ENCODE results near the gene MAP2K3. TPM values are rescaled to one million over a fixed set of nuclear protein-coding genes. Genes with fewer than 3 reads are reported as not detected.

Gene MAP2K3
- total RNA-seq, 4 donors from 2014 or later: 44.4 to 148 (median 59.6) TPM

DNA sequence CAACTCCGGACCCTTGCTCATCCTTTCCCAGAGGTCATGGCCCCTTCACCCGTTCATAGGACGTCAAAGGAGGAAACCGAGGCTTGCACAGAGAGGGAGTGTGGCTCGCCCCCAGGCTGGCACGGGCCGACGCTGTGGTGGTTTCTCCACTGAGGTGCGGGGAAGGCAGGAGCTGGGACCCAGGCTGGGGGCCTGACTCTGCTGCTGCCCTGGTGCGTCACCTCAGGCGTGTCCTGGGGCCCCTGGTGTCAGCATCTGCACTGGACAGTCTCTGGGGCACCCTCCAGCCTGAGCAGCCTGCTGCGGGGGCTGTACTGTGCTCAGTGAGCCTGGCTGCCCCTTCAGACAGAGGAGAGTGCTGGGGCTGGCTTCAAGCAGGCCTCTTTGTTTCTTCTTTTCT lies 7.4 kb downstream of the MAP2K3 start:
- Histone ChIP-seq H3K4me1 (peaks cover 32 to 47% (median 33%) of the 10 kb centered on the region in 4 donors), H3K27me3 (no peaks in the 10 kb centered on the region), H3K9me3 (no peaks in the 10 kb centered on the region), H3K27ac (no peak overlapping the region), H3K4me3 (no peak overlapping the region), H3K36me3 (no peaks in the 10 kb centered on the region)
- WGBS, 2 donors (ENCODE audit: low coverage in 1 of 2): 62 to 80% methylated on average over 1 to 12 of the region's 12 CpGs
- intact Hi-C loops (cut with DNase I; ENCODE audit: low total_unique reads): no loop called here
- in situ Hi-C loops (cut with MboI; ENCODE audit: low pct_ligation_motif_present in 1 of 4, low pct_unique_long_range_greater_than_20kb in 1 of 4, low sequenced_read_pairs in 3 of 4): no loop called here
- no peak for DNase-seq
- TF ChIP-seq POLR2A (IDR thresholded peaks at IDR 0.05) (no peak), POLR2AphosphoS5 (IDR thresholded peaks at IDR 0.05) (no peak), EP300 (IDR thresholded peaks at IDR 0.05; ENCODE audit: low read depth) (no peak)
- TF ChIP-seq, protein P1, sequence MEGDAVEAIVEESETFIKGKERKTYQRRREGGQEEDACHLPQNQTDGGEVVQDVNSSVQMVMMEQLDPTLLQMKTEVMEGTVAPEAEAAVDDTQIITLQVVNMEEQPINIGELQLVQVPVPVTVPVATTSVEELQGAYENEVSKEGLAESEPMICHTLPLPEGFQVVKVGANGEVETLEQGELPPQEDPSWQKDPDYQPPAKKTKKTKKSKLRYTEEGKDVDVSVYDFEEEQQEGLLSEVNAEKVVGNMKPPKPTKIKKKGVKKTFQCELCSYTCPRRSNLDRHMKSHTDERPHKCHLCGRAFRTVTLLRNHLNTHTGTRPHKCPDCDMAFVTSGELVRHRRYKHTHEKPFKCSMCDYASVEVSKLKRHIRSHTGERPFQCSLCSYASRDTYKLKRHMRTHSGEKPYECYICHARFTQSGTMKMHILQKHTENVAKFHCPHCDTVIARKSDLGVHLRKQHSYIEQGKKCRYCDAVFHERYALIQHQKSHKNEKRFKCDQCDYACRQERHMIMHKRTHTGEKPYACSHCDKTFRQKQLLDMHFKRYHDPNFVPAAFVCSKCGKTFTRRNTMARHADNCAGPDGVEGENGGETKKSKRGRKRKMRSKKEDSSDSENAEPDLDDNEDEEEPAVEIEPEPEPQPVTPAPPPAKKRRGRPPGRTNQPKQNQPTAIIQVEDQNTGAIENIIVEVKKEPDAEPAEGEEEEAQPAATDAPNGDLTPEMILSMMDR (IDR thresholded peaks at IDR 0.05): no peak

DNA sequence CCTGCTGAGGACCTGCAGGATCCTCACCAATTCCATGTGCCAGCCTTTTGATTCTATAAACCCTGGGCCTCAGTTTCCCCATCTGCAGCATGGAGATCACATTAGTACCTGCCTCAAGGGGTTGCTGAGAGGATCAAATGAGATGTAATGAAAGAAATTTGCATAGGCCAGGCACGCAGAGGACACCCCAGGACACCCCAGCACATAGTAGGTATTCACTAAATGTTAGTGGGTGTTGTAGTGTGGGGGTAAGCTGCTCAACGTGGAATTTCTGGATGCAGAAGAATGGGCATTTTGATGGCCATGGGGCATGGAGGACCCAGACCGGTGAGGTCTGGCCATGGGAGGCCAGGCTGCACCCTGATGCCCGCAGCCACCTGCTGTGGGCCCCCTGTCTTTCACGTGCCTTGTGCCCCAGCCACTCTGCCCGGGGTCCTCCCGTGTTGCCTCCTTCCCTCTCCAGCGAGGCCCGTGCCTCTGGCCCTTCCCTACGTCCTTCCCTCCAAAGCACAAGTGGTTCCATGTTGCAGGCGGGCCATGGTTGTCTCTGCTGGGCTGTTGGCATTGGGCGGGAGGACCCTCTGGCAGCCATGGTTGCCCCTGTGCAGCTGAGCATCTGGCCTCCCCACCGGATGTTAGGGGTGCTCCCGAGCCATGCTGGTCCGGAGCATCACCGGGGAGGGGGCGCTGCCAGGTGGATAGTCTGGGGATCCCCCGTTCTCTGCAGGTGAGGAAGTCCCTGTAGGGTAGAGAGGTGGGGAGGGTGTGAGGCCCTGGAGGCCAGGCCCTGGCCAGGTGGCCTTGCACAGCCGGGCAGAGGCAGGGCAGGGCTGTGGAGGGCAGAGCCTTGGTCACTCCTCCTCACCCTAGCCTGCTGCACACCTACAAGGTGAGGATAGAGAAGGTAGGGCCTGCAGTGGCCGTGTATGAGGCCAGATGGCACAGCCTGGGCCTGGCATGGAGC lies 8.6 kb downstream of the MAP2K3 start:
- no peak for DNase-seq
- intact Hi-C loops (cut with DNase I; ENCODE audit: low total_unique reads) (no loop called here), in situ Hi-C loops (cut with MboI; ENCODE audit: low pct_ligation_motif_present in 1 of 4, low pct_unique_long_range_greater_than_20kb in 1 of 4, low sequenced_read_pairs in 3 of 4) (no loop called here)
- H3K9me3 ChIP-seq: no peaks in the 10 kb centered on the region
- no peaks in the 10 kb centered on the region for H3K27me3 ChIP-seq
- TF ChIP-seq POLR2AphosphoS5 (IDR thresholded peaks at IDR 0.05): no peak
- TF ChIP-seq, protein P1 (IDR thresholded peaks at IDR 0.05): no peak
- no peak for TF ChIP-seq EP300 (IDR thresholded peaks at IDR 0.05; ENCODE audit: low read depth)
- TF ChIP-seq POLR2A (IDR thresholded peaks at IDR 0.05): no peak
- peaks cover 19 to 35% (median 22%) of the 10 kb centered on the region in 4 donors for H3K4me1 ChIP-seq
- 78 to 83% methylated on average over 5 to 20 of the region's 20 CpGs for WGBS, 2 donors (ENCODE audit: low coverage in 1 of 2)
- no peak overlapping the region for H3K27ac ChIP-seq
- no peaks in the 10 kb centered on the region for H3K36me3 ChIP-seq
- no peak overlapping the region for H3K4me3 ChIP-seq

DNA sequence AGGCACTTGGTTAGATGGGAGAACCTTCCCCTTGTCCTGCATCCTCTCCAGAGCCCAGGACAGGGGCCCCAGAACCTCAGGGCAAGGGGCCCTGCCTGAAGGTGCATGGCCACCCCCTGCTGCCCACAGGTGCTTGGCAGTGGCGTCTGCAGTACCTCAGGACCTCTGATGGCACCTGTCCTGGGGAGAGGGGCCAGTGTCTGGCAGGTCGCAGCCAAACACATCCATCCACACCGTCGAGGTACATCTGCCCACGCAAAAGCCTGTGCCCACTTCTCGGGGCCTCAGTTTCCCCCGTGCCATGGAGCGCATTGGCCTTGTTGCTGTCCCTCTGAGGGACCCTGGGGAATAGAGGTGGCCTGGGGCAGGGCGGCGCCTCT lies 9.3 kb downstream of the MAP2K3 start:
- Histone ChIP-seq H3K9me3 (no peaks in the 10 kb centered on the region), H3K4me1 (peaks cover 12 to 29% (median 15%) of the 10 kb centered on the region in 4 donors), H3K4me3 (no peak overlapping the region), H3K36me3 (peaks cover 0 to 1% (median 0%) of the 10 kb centered on the region in 4 donors), H3K27me3 (no peaks in the 10 kb centered on the region), H3K27ac (no peak overlapping the region)
- no peak for DNase-seq
- intact Hi-C loops (cut with DNase I; ENCODE audit: low total_unique reads): no loop called here
- WGBS, 2 donors (ENCODE audit: low coverage in 1 of 2): 64% methylated on average over 10 of the region's 10 CpGs; no CpG with 5 or more reads in 1 of the 2 donors
- in situ Hi-C loops (cut with MboI; ENCODE audit: low pct_ligation_motif_present in 1 of 4, low pct_unique_long_range_greater_than_20kb in 1 of 4, low sequenced_read_pairs in 3 of 4): no loop called here
- no peak for TF ChIP-seq POLR2AphosphoS5 (IDR thresholded peaks at IDR 0.05)
- TF ChIP-seq POLR2A (IDR thresholded peaks at IDR 0.05): no peak

DNA sequence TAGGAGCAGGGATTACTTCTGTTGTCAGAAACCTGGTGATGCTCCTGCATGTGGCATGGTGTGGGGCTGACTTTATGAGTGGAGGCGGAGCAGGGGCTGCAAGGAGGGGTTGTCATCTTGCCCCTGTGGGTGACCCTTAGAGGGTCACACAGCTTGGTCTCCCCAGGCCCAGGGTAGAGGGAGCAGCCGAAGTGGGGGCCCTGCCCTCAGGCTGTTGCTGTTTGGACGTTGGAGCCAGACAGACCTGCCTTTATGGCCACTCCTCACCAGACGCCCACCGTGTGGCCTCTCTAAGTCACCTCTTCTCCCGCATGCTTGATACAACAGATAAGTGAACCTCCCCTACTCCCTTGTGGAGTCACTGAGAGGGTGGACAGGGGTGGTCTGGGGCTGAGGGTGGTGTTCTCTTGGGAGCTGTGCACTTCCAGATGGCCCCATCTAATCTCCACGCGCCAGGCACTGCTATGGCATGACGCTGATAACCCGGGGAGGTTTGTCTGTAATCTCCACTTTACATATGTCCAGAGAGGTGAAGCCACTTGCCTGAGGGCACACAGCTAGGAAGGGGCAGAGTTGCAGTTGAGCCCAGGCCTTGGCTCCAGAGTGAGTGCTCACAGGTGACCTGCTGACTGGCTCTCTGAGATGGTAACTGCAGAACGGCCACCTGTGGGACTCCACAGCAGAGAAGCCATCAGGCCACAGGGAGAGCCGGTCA lies 10.0 kb downstream of the MAP2K3 start:
- H3K36me3 ChIP-seq: peaks cover 0 to 6% (median 0%) of the 10 kb centered on the region in 4 donors
- peak overlapping the region in 1 of 4 donors; percentile 0 for H3K27ac ChIP-seq
- DNase-seq: no peak
- 50 to 70% methylated on average over 5 to 12 of the region's 12 CpGs for WGBS, 2 donors (ENCODE audit: low coverage in 1 of 2)
- peaks cover 7 to 22% (median 9%) of the 10 kb centered on the region in 4 donors for H3K4me1 ChIP-seq
- intact Hi-C loops (cut with DNase I; ENCODE audit: low total_unique reads) (no loop called here), in situ Hi-C loops (cut with MboI; ENCODE audit: low pct_ligation_motif_present in 1 of 4, low pct_unique_long_range_greater_than_20kb in 1 of 4, low sequenced_read_pairs in 3 of 4) (no loop called here)
- TF ChIP-seq POLR2AphosphoS5 (IDR thresholded peaks at IDR 0.05) (no peak), EP300 (IDR thresholded peaks at IDR 0.05; ENCODE audit: low read depth) (no peak)
- TF ChIP-seq, protein P1 (IDR thresholded peaks at IDR 0.05): no peak
- no peaks in the 10 kb centered on the region for H3K9me3 ChIP-seq
- no peak overlapping the region for H3K4me3 ChIP-seq
- H3K27me3 ChIP-seq: no peaks in the 10 kb centered on the region

Measured in transverse colon (tissue), 4 donors.